Fibroblast of skin of left quadriceps (primary cell): ENCODE results near the gene SREK1.

Experiments
- DNase-seq, 2 experiments: peaks; one replicate each; pipeline ENCODE4 v3.0.0-alpha.2; 2013; ENCODE audit warnings: low read depth in 2 of 2

The SREK1 gene

DNA sequence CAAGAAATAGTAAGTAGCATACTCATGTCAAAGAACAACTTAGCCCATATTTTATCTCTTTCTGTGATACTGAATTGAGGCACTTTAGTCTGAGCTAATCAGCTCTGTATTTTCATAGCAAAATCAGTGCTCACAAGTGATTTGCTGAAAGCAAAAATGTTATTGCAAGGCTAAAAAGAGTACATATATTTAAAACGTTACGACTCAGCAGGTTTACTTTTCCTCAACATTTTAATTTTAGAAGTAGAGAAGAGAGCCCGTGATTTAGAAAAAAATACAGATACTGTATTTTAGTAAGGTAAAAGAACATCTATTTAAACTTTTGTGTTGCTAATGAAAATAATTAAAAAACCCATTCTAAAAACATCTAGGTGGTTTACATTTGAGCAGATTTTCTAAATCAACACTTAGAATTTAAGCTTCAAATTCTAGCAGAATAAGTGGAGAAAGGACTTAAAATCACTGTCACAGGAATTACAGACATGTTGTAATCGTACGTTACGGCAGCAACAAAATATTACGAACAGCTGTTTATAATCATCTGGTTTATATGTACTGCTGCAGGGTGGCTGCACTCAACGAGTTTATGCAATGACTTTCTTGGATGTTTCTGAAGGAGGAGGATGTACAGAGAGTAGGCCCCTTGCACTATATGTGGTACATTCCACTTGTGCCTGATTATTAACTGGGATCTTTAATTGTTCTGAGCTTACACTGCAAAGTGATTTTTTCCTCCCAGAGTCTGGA is 20.1 kb downstream of the SREK1 start:
- peak; percentile 86 for DNase-seq

DNA sequence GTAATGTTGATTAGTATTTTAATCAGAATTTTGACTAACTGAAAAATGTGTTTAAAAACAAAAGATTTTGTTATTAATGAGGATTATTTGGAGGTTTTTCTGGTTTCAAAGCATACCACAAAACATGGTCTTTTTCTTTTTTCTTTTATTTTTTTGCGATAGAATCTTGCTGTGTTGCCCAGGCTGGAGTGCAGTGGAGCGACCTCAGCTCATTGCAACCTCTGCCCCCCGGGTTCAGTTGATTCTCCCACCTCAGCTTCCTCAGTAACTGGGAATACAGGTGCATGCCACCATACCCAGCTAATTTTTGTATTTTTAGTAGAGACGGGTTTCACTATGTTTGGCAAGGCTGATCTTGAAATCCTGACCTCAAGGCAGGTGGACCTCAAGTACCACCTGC is 24.1 kb downstream of the SREK1 start:
- no peak for DNase-seq

DNA sequence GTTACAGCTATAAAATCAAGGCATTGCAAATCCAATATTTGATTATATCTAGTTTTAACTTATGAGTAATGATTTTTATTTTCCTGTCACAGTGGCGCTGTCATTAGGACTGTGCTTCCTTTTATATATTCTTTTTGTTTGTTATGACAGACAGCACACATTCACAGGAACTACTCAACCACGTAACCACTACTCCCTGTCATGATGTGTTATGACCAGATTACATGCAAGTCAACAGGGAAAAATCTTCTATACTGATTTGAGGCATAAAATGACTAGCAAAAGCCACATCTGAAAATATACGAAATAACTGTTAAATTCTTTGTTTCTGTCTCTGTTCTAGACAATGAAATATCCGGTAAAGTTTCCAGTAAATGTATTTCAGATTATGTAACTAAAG is 25.4 kb downstream of the SREK1 start:
- no peak for DNase-seq

DNA sequence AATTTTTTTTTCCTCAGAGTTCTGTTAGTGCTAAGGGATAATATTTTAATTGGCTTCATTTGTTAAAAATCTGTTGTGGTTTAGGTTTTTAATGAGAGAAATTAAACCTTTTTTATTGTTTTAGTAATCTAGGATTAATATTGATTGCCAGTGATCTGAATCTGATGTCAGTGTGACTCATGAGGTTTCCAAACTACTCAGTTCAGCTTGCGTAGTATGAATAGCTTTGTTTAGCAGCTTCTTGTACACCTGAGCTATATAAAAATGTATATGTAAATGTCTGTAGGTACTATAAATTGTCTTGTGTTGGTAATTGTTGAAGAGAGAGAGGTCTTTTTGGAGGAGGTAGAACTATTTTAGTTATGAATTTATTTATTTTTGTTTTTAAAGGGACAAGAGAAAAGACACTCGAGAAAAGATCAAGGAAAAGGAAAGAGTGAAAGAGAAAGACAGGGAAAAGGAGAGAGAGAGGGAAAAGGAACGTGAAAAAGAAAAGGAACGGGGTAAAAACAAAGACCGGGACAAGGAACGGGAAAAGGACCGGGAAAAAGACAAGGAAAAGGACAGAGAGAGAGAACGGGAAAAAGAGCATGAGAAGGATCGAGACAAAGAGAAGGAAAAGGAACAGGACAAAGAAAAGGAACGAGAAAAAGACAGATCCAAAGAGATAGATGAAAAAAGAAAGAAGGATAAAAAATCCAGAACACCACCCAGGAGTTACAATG is 26.3 kb downstream of the SREK1 start:
- no peak for DNase-seq

DNA sequence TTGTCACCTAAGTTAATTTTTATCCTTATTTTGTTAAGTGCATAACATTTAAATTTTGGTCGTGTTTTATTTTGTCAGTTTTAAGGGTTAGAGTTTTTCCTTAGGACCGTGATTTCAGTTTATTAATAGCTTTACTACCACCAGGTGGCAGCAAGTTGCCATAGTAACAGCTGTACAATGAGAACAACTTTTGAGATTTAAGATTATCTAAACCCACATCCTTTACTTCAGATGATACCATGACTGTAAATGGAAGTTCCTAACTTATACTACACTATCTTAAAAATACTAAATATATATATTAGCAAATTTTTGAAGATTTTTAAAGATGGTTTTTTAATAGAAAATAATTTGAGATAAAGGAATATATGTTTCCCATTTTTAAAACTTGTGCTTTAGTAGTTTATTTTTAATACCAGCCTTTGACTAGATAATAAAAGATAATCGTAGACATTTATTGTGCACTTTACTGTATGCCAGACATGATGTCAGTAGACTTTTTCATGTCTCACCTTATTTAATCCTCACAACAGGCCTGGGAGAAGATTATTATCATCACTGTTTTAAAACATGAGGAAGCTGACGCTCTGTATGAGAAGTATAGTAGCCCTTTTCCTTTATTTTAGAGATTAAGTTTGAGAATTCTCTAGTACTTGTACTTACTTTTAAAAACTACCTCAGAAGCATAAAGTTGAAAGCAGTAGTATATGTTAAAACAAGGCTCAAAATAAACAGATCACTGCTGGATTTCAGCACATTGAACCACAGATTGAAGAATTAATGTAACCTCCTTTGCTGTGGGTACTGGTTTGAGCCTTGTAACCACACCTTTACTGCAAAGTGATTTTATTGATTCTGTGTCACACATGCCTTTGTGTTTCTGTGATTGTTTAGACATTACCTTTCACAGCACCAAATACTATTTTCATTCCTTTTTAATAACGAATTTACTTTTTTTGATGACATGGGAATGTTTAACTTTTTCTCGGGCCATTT is 27.5 kb downstream of the SREK1 start:
- peak; percentile 29 to 36 for DNase-seq

DNA sequence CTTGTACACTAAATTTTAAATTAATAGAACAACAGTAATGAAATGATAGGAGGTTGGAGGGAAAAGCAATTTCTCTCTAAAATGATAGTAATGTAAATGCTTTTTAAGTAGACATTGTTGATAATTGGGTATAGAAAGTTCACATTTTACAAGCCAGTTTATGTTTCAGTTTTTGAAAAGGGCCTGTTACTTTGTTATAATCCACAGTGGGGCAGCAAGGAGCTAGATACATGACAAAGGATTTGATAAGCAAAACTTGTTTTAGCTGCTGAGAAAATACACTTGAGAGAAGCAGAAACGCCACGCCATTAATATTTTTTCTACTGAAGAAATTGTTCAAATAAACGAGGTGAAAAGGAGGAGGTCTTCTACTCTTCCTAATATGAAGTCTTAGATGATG is 30.2 kb downstream of the SREK1 start:
- DNase-seq, result no peak

DNA sequence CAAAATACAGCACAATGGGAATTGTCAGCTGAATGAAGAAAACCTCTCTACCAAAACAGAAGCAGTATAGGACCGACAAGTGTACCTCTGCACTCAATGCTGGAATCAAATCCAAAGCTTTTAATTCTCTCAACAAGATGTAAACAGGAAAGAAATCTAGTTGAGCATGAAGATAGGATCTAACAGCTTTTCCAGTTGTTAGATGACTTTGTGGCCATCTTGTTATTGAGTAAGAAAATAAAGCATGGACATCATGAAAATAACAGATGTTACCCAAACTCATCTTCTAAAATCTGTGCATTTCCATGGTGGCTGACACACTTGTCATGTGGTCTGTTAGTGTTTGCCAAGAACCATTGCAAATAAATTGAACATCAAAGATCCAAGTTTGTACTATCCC is 34.7 kb downstream of the SREK1 start:
- DNase-seq, result no peak

DNA sequence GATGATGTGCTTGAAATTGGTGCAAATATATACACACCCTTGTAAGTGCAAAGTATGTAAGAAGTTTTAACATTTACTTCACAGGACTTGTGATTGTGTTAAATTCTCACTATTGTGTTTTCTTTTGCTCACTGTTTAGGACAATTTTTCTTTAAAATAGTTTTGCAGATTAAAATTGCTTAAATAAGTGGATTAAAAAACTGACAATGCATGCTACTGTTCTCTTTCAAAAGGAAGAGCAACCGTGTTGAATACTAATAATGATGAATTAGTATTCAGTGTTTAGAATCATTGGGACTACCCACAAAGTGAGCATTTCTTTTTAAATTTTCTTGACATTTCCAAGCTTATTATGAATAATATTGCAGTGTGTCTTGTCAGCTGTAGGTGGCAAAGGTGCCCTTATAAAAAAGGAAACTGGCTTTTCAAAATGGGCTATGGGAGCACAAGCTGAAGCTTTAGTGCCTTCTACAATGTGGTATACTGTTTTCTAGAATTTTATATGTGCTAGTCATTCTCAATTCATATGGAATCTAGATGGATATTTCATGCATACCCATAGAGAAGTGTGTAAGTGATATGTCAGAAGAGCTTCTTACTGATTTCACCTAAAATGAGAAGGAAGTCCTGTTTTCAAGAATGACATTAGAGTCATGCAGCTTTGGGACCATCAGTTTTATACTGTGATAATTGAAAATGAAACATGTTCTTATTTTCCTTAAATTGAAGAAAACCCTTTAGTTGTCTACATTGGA is 35.4 kb downstream of the SREK1 start:
- DNase-seq, result no peak

DNA sequence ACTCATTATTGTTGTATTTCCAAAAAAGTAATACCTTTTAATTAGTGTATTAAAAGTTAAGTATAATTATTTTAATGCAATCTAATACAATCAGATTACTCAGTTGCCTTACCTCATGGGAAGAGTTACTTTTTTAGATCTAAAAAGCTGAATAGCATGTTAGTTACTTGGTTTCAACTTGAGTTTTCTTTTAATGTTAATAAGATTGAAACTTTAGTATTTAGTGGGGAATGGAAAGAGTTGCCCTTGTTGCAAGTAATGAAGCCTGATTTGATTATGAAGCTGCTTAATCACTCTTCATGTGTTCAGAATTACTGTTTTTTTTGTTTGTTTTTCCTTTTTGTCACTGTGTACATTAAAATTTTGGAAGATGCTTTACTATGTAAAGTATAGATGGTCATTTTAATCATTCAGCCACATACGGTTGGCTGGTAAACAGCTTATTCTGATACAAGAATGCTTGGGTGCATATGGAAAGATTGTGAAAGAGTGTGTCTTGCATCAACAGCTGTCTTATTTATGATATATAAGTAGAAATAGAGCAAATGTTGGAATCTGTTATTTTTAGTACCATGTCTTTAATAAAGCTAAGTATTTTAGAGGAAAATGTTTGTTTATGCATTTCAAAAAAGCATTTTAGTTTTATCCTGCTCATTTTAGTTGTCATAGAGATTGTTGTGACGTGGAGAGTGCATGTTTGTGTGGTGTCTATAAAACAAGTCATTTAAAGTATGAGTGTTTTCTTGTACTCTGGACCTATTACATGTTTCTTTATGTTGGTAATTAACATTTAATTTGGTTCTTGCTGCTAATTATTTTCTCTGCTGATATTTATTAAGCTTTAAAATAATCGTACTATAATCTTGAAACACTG is 36.4 kb downstream of the SREK1 start:
- DNase-seq, result peak in 1 of 2 experiments; percentile 5

DNA sequence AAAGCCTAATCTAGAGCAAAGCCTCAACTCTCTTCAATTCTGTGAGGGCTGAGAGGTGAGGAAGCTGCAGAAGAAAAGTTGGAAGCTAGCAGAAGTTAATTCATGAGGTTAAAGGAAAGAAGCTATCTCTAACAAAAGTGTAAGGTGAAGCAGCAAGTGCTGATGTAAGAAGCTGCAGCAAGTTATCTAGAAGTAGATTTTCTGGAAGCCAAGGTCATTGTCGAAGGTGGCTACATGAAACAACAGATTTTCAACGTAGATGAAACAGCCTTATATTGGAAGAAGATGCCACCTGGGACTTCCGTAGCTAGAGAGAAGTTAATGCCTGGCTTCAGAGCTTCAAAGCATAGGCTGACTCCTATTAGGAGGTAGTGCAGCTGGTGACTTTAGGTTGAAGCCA is 42.0 kb downstream of the SREK1 start:
- DNase-seq, result no peak

DNA sequence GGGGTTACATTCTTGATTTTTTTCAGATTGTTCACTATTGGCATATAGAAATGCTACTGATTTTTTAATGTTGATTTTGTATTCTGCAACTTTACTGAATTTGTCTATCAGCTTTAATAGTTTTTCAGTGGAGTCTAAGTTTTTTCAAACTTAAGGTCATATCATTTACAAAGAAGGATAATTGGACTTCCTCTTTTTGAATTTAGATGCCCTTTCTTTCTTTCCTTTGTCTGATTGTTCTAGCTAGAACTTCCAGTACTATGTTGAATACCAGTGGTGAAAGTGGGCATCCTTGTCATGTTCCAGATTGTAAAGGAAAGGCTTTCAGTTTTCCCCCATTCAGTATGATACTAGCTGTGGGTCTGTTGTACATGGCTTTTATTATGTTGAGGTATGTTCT is 49.3 kb downstream of the SREK1 start:
- DNase-seq, result no peak

DNA sequence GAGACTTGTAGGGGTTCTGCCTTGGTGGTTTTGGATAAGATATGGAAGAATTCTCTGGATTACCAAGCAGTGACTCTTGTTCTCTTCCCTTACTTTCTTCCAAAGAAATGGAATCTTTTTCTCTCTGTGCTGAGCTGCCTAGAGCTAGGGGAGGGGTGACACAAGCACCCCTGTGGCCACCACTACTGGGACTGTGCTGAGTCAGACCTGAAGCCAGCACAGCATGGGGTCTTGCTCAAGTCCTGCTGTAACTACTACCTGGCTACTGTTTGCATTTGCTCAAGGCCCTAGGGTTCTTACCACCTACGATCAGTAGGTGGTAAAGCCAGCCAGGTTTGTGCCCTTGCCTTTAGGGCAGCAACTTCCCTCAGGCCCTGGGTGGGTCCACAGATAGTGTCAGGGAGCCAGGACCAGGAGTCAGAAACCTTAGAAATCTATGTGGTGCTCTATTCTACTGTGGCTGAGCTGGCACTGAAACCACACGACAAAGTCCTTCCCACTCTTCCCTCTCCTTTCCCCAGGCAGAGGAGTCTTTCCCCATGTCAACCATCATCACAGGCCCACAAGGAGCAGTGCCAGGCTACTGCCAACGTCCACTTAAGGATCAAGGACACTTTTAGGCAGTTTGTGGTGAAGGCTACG is 53.8 kb downstream of the SREK1 start:
- no peak for DNase-seq

DNA sequence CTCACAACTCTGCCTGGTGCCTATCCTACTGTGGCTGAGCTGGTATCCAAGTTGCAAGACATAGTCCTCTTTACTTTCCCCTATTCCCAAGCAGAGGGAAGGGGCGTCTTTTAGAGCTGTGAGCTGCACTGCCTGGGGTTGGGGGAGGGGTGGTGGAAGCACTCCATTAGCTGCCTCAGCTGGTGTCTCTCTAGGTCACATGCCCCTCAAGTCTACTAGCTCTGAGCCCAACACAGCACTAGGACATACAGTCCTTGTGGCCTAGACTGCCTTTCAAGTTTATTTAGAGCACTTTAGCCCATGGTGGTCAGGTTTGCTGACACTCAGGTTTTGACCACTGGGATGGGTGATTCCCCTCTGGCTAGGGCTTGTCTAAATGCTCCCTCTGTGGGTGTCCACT is 54.7 kb downstream of the SREK1 start:
- no peak for DNase-seq

DNA sequence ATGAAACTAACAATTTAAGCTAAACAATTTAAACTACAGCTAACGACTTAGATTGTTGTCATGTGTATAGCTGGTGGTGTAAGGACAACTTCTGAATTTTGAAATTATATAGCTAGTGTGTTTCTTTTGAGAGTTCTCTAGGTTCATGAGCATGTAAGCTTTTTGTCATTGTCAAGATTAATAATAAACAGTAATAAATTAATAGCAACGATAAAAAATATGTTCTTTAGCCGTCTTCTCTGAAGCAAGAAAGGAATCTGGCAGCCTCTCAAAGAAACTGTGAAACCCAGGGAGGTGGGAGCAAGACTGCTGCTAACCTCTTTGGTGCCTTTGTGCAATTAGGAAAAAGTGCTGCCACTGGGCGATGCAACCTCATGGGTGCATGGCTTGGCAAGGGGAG is 59.4 kb downstream of the SREK1 start:
- DNase-seq, result no peak

DNA sequence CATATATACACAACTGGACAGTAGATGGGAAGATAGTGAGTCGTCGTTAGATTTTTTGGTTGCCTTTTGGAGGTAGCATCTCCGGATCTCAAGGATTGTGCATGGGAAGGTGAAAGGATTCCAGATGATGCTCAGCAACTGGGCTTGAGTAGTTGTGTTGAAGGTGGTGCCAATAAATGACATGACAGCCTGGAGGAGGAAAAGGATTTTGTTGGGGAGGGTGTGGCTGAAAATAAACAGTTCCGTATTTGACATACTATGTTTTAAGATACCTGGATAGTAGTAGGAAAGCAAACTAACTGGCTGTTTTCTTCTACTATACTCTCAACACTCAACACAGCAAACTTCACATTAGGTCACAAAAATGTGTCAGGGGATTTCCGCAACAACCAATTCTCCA is 62.4 kb downstream of the SREK1 start:
- DNase-seq, result no peak

DNA sequence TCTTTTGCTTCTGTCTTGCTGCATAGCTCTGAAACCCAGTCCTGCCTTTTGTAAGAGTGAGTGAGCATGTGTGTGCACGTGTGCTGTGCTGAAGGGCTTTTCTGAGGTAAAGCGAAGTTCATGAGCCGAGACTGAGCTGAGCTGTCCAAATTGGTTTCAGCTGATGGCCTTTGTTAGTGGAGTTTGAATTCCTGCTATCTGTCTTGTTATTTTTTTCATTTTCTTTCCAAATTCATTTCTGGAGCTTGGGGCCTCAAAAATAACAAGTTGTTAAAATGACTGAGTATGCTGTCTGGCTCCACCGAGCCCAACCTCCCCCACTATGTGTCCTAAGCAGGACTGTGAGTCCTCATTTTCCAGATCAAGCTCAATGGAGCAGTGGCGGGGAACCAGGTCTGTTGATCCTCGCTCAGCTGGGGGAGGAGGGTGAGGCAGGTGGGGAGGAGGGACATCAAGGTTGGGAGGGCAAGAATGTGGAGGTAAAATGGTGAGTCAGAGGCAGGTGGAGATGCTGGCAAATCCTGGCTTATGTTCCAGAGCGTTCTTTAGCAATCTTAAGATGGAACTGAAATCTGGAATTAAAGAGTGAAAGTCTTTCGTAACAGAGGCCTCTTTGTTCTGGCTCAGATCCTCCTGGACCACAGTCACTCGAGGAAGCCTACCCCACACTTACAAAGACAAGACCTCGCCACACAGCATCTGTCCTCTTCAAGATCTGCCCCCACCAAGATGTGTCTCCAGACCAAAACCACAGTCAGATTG is 63.9 kb downstream of the SREK1 start:
- peak; percentile 9 to 20 for DNase-seq

DNA sequence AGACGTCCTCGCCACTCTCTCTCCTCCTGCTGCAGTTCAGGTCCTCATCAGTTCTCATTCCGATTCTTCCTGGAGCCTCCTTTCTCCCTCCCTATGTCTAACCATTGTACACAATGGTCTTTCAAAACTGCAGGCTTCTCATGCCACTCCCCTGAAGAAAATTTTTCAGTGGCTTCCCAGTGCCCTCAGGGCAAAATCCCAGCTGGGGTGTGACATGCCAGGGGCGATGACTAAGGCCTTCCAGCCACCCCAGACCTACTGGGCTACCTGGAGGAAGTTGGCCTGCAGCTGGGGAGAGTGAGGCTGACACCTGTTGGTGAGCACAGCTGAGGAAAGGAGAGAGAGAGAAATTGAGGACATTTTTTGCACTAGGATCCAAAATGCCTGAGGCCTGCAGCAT is 65.2 kb downstream of the SREK1 start:
- no peak for DNase-seq

DNA sequence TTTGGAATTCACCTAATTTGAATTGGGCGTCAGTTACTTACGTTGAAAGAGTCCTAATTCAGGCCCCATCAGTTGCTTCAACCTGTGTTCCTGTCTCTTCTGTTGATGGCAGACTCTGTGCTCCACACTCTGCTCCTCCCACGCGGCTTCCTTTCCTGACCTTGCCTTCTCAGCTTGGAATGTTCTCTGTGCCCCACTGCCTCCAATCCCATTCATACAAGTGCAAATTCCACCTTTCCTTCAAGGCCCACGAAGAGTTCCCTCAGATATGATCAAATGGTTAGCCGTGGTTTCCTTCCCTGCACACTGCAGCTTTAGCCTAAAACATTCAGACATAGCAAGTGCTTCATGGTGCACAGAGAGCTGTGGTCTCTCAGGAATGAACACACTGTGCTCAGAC is 65.7 kb downstream of the SREK1 start:
- DNase-seq, result no peak

DNA sequence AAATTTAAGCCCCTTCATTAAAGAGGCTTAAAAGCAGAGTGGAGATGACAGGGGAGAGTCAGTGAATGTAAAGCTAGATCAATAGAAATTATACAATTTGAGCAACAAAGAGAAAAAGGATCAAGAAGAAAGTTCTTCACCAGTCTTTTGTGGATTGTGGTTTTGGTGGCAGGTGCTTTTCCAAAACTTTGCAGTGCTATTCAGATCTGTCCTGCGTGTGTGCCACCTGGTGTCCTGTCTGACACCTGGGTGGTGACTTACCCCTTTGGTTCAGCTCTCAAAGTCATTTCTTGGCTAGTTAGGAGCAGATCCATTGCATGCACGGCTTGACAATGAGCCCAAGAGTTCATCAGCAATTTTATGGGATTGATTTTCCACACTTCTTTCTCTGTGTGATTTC is 69.4 kb downstream of the SREK1 start:
- DNase-seq, result no peak
